Lung (tissue), 12 donors: ENCODE data around the gene CNN3. TPM values are rescaled to one million over a fixed set of nuclear protein-coding genes. Genes with fewer than 3 reads are reported as not detected.

Experiments
- ATAC-seq: fragments of 200-7000 bp; cut with Tn5 transposase; one replicate; pipeline ENCODE4 v1.9.1; 2020; ENCODE audit warnings: moderate number of reproducible peaks; ENCODE audit not compliant: insufficient read depth, low FRiP score
- DNase-seq, 3 donors: peaks; one replicate each; pipeline ENCODE4 v3.0.0-alpha.2; 2013 to 2017
- H3K27ac ChIP-seq, 2 donors: one replicate each; pipeline ENCODE4 v1.5.1; 2013; ENCODE audit warnings: mild to moderate bottlenecking in 2 of 2, moderate library complexity in 2 of 2, control low read depth in 1 of 2, inconsistent platforms in 1 of 2, low read depth in 1 of 2, low read length in 1 of 2
- H3K27me3 ChIP-seq, 3 donors: one replicate each; pipeline ENCODE4 v1.5.1; 2013; ENCODE audit warnings: low read length in 2 of 3; ENCODE audit not compliant: control insufficient read depth in 3 of 3, insufficient read depth in 3 of 3
- H3K36me3 ChIP-seq, 4 donors: one replicate each; pipeline ENCODE4 v1.5.1; 2013; ENCODE audit warnings: low read length in 4 of 4, mild to moderate bottlenecking in 1 of 4, moderate library complexity in 1 of 4; ENCODE audit not compliant: control insufficient read depth in 4 of 4, insufficient read depth in 4 of 4
- H3K4me1 ChIP-seq, 5 donors: one replicate each; pipeline ENCODE4 v1.5.1; 2013; ENCODE audit warnings: low read length in 5 of 5, mild to moderate bottlenecking in 2 of 5, moderate library complexity in 1 of 5; ENCODE audit not compliant: control insufficient read depth in 5 of 5, insufficient read depth in 5 of 5
- H3K4me3 ChIP-seq: one replicate; pipeline ENCODE4 v1.5.1; 2013; ENCODE audit warnings: mild to moderate bottlenecking, control low read depth, moderate library complexity
- H3K9ac ChIP-seq, 2 donors: one replicate each; pipeline ENCODE4 v1.5.1; 2013; ENCODE audit warnings: low read length in 2 of 2, control low read depth in 1 of 2; ENCODE audit not compliant: insufficient read depth in 1 of 2
- H3K9me3 ChIP-seq, 4 donors: one replicate each; pipeline ENCODE4 v1.5.1; 2013; ENCODE audit warnings: low read length in 3 of 4, mild to moderate bottlenecking in 1 of 4, moderate library complexity in 1 of 4; ENCODE audit not compliant: control insufficient read depth in 4 of 4, insufficient read depth in 3 of 4
- WGBS, 2 donors: extraction: QIAGEN DNeasy Blood & Tissue Kit; methylation state at CpG; one replicate each; pipeline ENCODE4 v1.1.7; 2013; 5-methylcytosine and 5-hydroxymethylcytosine counted together
- polyA plus RNA-seq, 2 donors: library from polyadenylated mRNA; stranded (reverse); fragments of 200-250 nt; gene quantifications; one replicate each; pipeline ENCODE4 v1.2.1, GENCODE V29; 2013
- total RNA-seq, 2 donors: library from RNA; depleted of rRNA in 1 of 2; stranded (reverse); fragments of >200 nt in 1 of 2; gene quantifications; one replicate each; pipeline ENCODE4 v1.2.1, GENCODE V29; 2014 to 2021
- TF ChIP-seq, protein P1 (sequence below): IDR thresholded peaks from 2 replicates; pipeline ENCODE4 v1.5.1; 2012; ENCODE audit warnings: mild to moderate bottlenecking; ENCODE audit errors: control extremely low read depth, extremely low read depth
- donor health status: control.
- donor health status: control.
- donor health status: Bipolar disorder and iron deficiency.
- donor health status: healthy.
- donor health status: DM: yes; HTN: yes; CAD: no.

The CNN3 gene
- total and polyA plus RNA-seq, 4 donors: 79.9 to 265 (median 182) TPM

DNA sequence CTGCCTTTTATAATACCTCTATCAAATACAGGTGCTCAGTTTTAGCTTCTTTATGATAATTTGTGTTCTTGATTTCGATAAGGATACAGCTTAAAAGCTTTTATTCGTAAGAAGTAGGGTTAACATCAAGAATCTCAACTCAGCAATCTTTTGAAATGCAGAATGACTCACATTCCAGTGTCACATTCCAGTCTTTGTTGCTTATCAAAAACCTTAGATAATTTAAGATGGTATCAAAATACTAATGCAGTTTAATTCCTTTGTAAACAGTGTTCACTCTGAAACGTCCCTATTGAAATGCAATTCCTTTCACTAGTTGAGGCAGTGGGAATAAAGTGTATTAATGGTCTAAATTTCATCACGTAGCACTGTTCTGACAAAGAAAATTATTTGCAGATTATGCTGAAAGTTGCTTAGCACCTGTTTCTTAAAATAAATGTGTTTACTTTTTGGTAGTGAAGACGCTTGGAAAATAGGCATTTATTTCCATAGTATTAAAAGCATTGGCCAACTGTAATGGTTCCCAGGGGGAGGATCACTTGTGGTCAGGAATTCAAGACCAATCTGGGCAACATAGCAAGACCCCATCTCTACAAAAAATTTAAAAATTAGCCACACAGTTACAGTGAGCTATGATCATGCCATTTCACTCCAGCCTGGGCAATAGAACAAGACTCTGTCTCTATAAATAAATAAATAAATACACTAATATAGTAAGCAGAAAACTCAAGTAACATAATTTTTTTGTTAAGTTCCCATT, 10.1 kb upstream of the CNN3 start:
- Histone ChIP-seq H3K27ac (no peak overlapping the region), H3K9ac (no peak overlapping the region), H3K4me1 (peaks cover 0 to 10% (median 0%) of the 10 kb centered on the region in 5 donors), H3K36me3 (peaks cover 0 to 3% (median under 1%) of the 10 kb centered on the region in 4 donors), H3K9me3 (no peaks in the 10 kb centered on the region), H3K4me3 (no peak overlapping the region), H3K27me3 (no peaks in the 10 kb centered on the region)
- 57 to 75% methylated on average over 5 of the region's 5 CpGs for WGBS, 2 donors
- ATAC-seq (no peak), DNase-seq (no peak)
- TF ChIP-seq, protein P1, sequence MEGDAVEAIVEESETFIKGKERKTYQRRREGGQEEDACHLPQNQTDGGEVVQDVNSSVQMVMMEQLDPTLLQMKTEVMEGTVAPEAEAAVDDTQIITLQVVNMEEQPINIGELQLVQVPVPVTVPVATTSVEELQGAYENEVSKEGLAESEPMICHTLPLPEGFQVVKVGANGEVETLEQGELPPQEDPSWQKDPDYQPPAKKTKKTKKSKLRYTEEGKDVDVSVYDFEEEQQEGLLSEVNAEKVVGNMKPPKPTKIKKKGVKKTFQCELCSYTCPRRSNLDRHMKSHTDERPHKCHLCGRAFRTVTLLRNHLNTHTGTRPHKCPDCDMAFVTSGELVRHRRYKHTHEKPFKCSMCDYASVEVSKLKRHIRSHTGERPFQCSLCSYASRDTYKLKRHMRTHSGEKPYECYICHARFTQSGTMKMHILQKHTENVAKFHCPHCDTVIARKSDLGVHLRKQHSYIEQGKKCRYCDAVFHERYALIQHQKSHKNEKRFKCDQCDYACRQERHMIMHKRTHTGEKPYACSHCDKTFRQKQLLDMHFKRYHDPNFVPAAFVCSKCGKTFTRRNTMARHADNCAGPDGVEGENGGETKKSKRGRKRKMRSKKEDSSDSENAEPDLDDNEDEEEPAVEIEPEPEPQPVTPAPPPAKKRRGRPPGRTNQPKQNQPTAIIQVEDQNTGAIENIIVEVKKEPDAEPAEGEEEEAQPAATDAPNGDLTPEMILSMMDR: no peak

DNA sequence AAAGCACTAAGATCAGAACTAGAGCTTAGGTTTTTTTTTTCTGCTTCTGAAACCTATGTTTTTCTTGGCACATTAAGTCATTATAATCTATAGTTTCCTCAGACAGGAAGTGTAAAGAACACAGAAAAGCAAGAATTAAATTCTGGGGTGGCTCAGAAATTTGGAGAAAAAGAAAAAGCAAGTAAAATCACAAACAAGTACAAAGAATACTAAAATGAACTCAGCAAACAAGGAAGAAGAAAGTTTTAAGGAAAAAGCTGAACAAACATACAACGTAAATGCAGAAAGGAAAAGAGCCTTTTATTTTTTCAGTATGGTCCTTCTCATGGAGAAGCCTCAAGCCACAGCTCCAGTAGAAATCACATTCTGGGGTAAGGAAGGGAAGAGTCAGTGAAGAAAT, 8.6 kb upstream of the CNN3 start:
- ATAC-seq: no peak

DNA sequence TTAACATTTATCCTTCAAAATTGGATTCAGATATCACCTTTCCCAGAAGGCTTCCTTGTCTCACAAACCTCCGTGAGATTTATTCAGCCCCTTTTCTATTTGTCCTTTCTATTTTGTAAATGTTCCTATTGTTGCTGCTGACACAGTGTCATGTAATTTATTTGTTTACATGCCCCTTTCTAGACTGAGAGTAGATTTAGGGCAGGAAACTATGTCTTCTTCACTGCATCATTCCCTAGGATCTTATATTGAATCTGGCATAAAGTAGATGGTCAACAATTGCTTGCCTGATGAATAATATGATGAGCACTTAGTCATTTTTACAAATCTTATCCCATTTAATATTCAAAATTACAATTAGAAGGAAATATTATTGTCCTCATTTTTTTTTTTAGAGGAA, 8.1 kb upstream of the CNN3 start:
- no peak for ATAC-seq
- Histone ChIP-seq H3K27ac (no peak overlapping the region), H3K4me1 (peaks cover 0 to 10% (median 0%) of the 10 kb centered on the region in 5 donors), H3K36me3 (peaks cover 0 to 1% (median 0%) of the 10 kb centered on the region in 4 donors), H3K4me3 (no peak overlapping the region), H3K9ac (no peak overlapping the region), H3K27me3 (no peaks in the 10 kb centered on the region), H3K9me3 (no peaks in the 10 kb centered on the region)
- 91 to 93% methylated on average over 1 of the region's 1 CpG for WGBS, 2 donors
- DNase-seq: no peak
- TF ChIP-seq, protein P1: no peak

More for the DNA sequence above, 8.6 kb upstream of the CNN3 start:
- Histone ChIP-seq H3K36me3 (peaks cover 0 to 1% (median 0%) of the 10 kb centered on the region in 4 donors), H3K9ac (no peak overlapping the region), H3K4me3 (no peak overlapping the region), H3K4me1 (peaks cover 0 to 10% (median 0%) of the 10 kb centered on the region in 5 donors), H3K9me3 (no peaks in the 10 kb centered on the region), H3K27ac (no peak overlapping the region), H3K27me3 (no peaks in the 10 kb centered on the region)
- no peak for DNase-seq
- WGBS, 2 donors: 52 to 76% methylated on average over 1 of the region's 1 CpG
- TF ChIP-seq, protein P1: no peak

DNA sequence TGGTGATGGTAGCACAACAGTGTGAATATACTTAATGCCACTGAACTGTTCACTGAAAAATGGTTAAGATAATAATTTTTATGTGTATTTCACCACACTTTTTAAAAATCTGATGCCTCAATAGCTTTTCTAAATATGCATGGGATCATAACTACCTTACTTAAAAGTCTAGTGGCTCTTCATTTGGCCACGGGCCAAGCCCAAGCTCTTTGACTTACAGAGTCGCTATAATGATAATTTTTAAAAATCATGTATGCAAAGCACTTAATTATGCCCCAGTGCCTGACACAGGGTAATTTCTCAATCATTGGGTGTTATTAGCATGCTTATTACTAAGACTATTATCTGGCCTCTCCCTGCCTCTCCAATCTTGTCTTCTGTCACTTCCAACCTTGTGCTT, 7.6 kb upstream of the CNN3 start:
- Histone ChIP-seq H3K36me3 (peaks cover 0 to 1% (median 0%) of the 10 kb centered on the region in 4 donors), H3K9ac (no peak overlapping the region), H3K4me3 (no peak overlapping the region), H3K9me3 (no peaks in the 10 kb centered on the region), H3K27me3 (no peaks in the 10 kb centered on the region), H3K4me1 (peaks cover 0 to 11% (median 0%) of the 10 kb centered on the region in 5 donors), H3K27ac (no peak overlapping the region)
- DNase-seq (no peak), ATAC-seq (no peak)
- TF ChIP-seq, protein P1: no peak
- 91% methylated on average over 2 of the region's 2 CpGs for WGBS, 2 donors
